ENCODE data around the gene SLC25A30.

DNA sequence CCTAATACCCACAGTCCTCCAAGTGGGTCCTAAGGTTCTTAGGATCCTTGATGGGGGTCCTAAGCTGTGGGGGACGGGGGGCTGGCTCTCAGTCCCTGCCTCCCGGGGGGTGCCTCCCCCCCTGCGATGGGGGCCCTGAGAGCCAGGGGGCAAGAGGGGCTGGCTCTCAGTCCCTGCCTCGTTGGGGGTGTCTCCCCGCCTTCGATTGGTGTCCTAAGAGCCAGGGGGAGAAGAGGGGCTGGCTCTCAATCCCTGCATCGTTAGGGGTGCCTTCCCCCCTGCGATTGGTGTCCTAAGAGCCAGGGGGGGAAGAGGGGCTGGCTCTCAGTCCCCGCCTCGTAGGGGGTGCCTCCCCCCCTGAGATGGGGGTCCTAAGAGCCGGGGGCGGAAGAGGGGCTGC, 37.0 kb downstream of the SLC25A30 start:
- no peak for TF ChIP-seq CTCF (IDR thresholded peaks at IDR 0.05)
- no peak for TF ChIP-seq POLR2A (IDR thresholded peaks at IDR 0.05)
